Naive thymus-derived CD4-positive, alpha-beta T cell (primary cell): Measurements from ENCODE around the gene ATP5PD. TPM values are rescaled to one million over a fixed set of nuclear protein-coding genes. Genes with fewer than 3 reads are reported as not detected.
"Not testable (repeated sequence)": the region's sequence is repeated elsewhere in the genome, so short reads cannot be mapped to it uniquely, and the experiment has no call there.

Source experiments
- ATAC-seq: fragments of 150-1000 bp; cut with Tn5 transposase; 2 replicates; pipeline ENCODE4 v1.10.0; 2021; ENCODE audit warnings: mild to moderate bottlenecking, moderate library complexity
- CTCF ChIA-PET: fragments of 350-600 bp; sonication (Branson Sonifier 250); formaldehyde crosslinking; loops from one replicate; lab custom pipeline; 2021; ENCODE audit warnings: antibody characterized with exemption; lab: Charles Lee
- POLR2A ChIA-PET: fragments of 350-600 bp; sonication (Branson Sonifier 250); formaldehyde crosslinking; loops from one replicate; lab custom pipeline; 2021; ENCODE audit warnings: antibody characterized with exemption, inconsistent platforms; lab: Charles Lee
- DNase-seq, 9 donors: peaks; one replicate each; pipeline versions ENCODE4 v3.0.0 to v3.0.0-alpha.2; 2020 to 2022; ENCODE audit warnings: mixed read lengths in 1 of 9
- H3K27ac ChIP-seq: one replicate; pipeline ENCODE4 v1.7.0; 2013; ENCODE audit warnings: mild to moderate bottlenecking, low read depth, low read length, moderate library complexity
- H3K27me3 ChIP-seq, 2 donors: one replicate each; pipeline ENCODE4 v1.7.0; 2013; ENCODE audit warnings: low read length in 2 of 2, mild to moderate bottlenecking in 2 of 2, moderate library complexity in 2 of 2; ENCODE audit not compliant: control insufficient read depth in 2 of 2, insufficient read depth in 2 of 2
- H3K36me3 ChIP-seq, 3 experiments: 1 replicate in 2 of 3; 2 replicates in 1 of 3; pipeline ENCODE4 v1.7.0; 2013; ENCODE audit warnings: low read length in 3 of 3, mild to moderate bottlenecking in 3 of 3, moderate library complexity in 1 of 3; ENCODE audit not compliant: insufficient read depth in 3 of 3, control insufficient read depth in 2 of 3
- H3K4me1 ChIP-seq, 2 donors: one replicate each; pipeline ENCODE4 v1.7.0; 2013; ENCODE audit warnings: low read length in 2 of 2, mild to moderate bottlenecking in 2 of 2, moderate library complexity in 1 of 2; ENCODE audit not compliant: control insufficient read depth in 2 of 2, insufficient read depth in 2 of 2
- H3K4me3 ChIP-seq: 2 replicates; pipeline ENCODE4 v1.7.0; 2013; ENCODE audit warnings: mild to moderate bottlenecking, low read length
- H3K9me3 ChIP-seq, 3 experiments: 1 replicate in 2 of 3; 2 replicates in 1 of 3; pipeline ENCODE4 v1.7.0; 2013; ENCODE audit warnings: low read length in 3 of 3; ENCODE audit not compliant: control insufficient read depth in 2 of 3
- H3K27ac Mint-ChIP-seq, 9 donors: one replicate each; pipeline ENCODE4 v1.8.0; 2020 to 2022; ENCODE audit warnings: mixed read lengths in 9 of 9, mild to moderate bottlenecking in 8 of 9, moderate library complexity in 5 of 9, inconsistent platforms in 2 of 9
- H3K27me3 Mint-ChIP-seq, 5 donors: one replicate each; pipeline ENCODE4 v1.8.0; 2021 to 2022; ENCODE audit warnings: mixed read lengths in 5 of 5, mild to moderate bottlenecking in 1 of 5
- H3K36me3 Mint-ChIP-seq, 5 donors: one replicate each; pipeline ENCODE4 v1.8.0; 2020 to 2022; ENCODE audit warnings: mixed read lengths in 5 of 5, mild to moderate bottlenecking in 3 of 5, inconsistent platforms in 1 of 5
- H3K4me1 Mint-ChIP-seq, 7 donors: one replicate each; pipeline ENCODE4 v1.8.0; 2020 to 2022; ENCODE audit warnings: mixed read lengths in 7 of 7, mild to moderate bottlenecking in 3 of 7, inconsistent platforms in 1 of 7
- H3K4me3 Mint-ChIP-seq, 10 donors: one replicate each; pipeline ENCODE4 v1.8.0; 2020 to 2022; ENCODE audit warnings: mild to moderate bottlenecking in 10 of 10, mixed read lengths in 10 of 10, moderate library complexity in 6 of 10, inconsistent platforms in 2 of 10
- H3K9me3 Mint-ChIP-seq, 11 donors: one replicate each; pipeline ENCODE4 v1.8.0; 2020 to 2022; ENCODE audit warnings: mixed read lengths in 11 of 11, mild to moderate bottlenecking in 4 of 11, inconsistent platforms in 1 of 11, moderate library complexity in 1 of 11
- intact Hi-C, 2 donors: fragments of 100-400 bp; cut with micrococcal nuclease; formaldehyde crosslinking; loops; one replicate each; pipeline ENCODE4 v1.15.1; 2023
- polyA plus RNA-seq, 2 donors: library from polyadenylated mRNA; unstranded; fragments of 300-500 nt; fragmentation: Illumina TruSeq; gene quantifications; one replicate each; pipeline ENCODE4 v1.2.3, GENCODE V29; 2021
- total RNA-seq, 6 experiments: library from RNA in 5 of 6; stranded (reverse) in 5 of 6; gene quantifications; 1 replicate in 5 of 6; 2 replicates in 1 of 6; pipeline ENCODE4 v1.2.3 and lab custom pipeline; 2021 to 2026

Gene ATP5PD
- total and polyA plus RNA-seq, 7 experiments from 2014 or later: 113 to 478 (median 167) TPM

DNA sequence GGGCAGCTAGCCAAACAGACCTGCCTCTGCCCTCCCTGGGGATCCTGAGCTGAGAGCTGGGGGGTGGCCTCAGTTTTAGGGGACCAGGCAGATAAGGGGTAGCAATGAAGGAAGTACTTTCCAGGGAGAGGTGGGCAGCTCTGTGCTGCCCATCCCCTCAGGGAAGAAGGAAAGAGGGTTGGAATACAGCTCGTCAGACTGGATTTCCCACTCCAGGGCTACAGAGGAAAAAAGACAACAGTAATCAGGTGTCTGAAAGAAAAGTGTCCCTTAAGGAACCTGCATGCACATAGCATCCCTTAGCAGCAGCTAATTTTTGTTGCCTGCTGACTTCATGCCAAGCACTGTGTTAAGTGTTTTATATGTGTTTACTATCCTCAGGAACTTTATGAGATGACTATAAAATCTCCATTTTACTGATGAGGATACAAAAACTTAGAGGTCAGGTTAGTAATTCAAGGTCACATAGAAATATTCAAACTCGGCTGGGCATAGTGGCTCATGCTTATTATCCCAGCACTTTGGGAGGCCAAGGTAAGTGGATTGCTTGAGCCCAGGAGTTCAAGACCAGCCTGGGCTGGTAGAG is 37.5 kb downstream of the ATP5PD start:
- intact Hi-C loops: no loop called here
- Histone ChIP-seq H3K36me3 (peaks cover 0 to 5% (median 0%) of the 10 kb centered on the region in 3 experiments), H3K9me3 (no peaks in the 10 kb centered on the region), H3K4me3 (no peak overlapping the region), H3K27me3 (no peaks in the 10 kb centered on the region), H3K4me1 (peaks cover 9 to 14% of the 10 kb centered on the region in 2 donors), H3K27ac (no peak overlapping the region)
- Mint-ChIP-seq H3K9me3 (no peaks in the 10 kb centered on the region), H3K4me1 (peaks cover 15 to 27% (median 20%) of the 10 kb centered on the region in 7 donors), H3K27me3 (peaks cover 0 to 5% (median 0%) of the 10 kb centered on the region in 5 donors), H3K4me3 (peak overlapping the region in 1 of 10 donors; percentile 38), H3K27ac (no peak overlapping the region), H3K36me3 (peaks cover 0 to 3% (median 2%) of the 10 kb centered on the region in 5 donors)
- ChIA-PET CTCF (interaction anchor here (0.5 to 5.1 kb wide), 4 partner anchors 22 to 174 kb away, joined by 3 to 42 read pairs (median 4); partner anchors contain the start of gene CDR2L), POLR2A (interaction anchor here (0.7 to 2.8 kb wide), 4 partner anchors 31 to 102 kb away, joined by 3 to 9 read pairs (median 4); partner anchors contain the start of gene HID1)
- ATAC-seq (no peak), DNase-seq (no peak)

DNA sequence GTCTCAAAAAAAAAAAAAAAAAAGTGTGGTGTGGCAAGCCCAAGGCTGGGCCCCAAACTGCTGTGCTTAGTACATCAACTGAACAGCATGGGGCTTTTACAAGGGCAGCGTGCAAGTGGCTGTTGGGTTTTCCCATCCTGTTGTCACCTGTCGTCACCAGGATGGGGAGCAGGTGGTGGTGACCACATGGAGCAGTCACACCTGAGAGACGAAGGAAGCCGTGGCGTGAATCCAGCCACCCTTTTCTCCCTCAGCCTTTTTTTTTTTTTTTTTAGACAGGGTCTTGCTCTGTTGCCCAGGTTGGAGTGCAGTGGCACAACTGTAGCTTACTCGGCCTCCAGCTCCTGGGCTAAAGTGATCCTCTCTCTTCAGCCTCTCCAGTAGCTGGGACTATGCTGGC is 38.4 kb downstream of the ATP5PD start:
- intact Hi-C loops: no loop called here
- no peak overlapping the region for H3K27ac ChIP-seq
- H3K9me3 ChIP-seq: no peaks in the 10 kb centered on the region
- H3K36me3 ChIP-seq: peaks cover 0 to 5% (median 0%) of the 10 kb centered on the region in 3 experiments
- DNase-seq (no peak), ATAC-seq (no peak)
- Mint-ChIP-seq H3K9me3 (no peaks in the 10 kb centered on the region), H3K27ac (no peak overlapping the region), H3K36me3 (no peaks in the 10 kb centered on the region), H3K4me3 (no peak overlapping the region), H3K4me1 (peaks cover 8 to 19% (median 13%) of the 10 kb centered on the region in 7 donors), H3K27me3 (peaks cover 0 to 5% (median 0%) of the 10 kb centered on the region in 5 donors)
- POLR2A ChIA-PET: interaction anchor here (0.7 to 1.2 kb wide), 2 partner anchors 30 to 36 kb away, joined by 3 to 4 read pairs; partner anchors contain the start of gene HID1
- CTCF ChIA-PET: interaction anchor here (0.7 to 4.5 kb wide), 4 partner anchors 21 to 105 kb away, joined by 3 to 18 read pairs (median 3); partner anchors contain the start of gene CDR2L
- H3K27me3 ChIP-seq: no peaks in the 10 kb centered on the region
- H3K4me3 ChIP-seq: no peak overlapping the region
- H3K4me1 ChIP-seq: peaks cover 5 to 10% of the 10 kb centered on the region in 2 donors

GRCh38 chr17:75006653-75007052 is 40.1 kb downstream of the ATP5PD start:
- POLR2A ChIA-PET: interaction anchor here (1.3 to 1.4 kb wide), 2 partner anchors 26 to 144 kb away, joined by 3 to 4 read pairs; no protein-coding TSS in a partner anchor
- H3K27ac Mint-ChIP-seq: peak overlapping the region in 1 of 9 donors; percentile 66

DNA sequence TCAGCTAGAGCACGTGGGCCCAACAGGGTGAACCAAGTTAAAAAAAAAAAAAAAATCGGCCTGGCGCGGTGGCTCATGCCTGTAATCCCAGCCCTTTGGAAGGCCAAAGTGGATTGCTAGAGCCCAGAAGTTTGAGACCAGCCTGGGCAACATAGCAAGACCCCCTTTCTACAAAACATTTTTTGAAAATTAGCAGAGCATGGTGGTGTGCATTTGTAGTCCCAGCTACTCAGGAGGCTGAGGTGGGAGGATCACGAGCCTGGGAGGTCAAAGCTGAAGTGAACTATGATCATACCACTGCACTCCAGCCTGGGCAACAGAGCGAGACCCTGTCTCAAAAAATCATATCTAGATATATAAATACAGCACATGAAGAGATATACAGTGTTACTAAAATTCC is 40.7 kb downstream of the ATP5PD start:
- not testable (repeated sequence) for H3K4me3 ChIP-seq, H3K36me3 ChIP-seq, H3K4me1 ChIP-seq, H3K9me3 ChIP-seq, H3K27ac ChIP-seq, H3K9me3 Mint-ChIP-seq, DNase-seq, H3K4me3 Mint-ChIP-seq, ATAC-seq, H3K27me3 Mint-ChIP-seq, H3K36me3 Mint-ChIP-seq, H3K27me3 ChIP-seq, H3K4me1 Mint-ChIP-seq
- ChIA-PET CTCF (interaction anchor here (0.6 to 4.5 kb wide), 3 partner anchors 9 to 45 kb away, joined by 3 to 18 read pairs (median 4); no protein-coding TSS in a partner anchor), POLR2A (interaction anchor here (1.3 to 1.4 kb wide), 2 partner anchors 26 to 144 kb away, joined by 3 to 4 read pairs; no protein-coding TSS in a partner anchor)
- intact Hi-C loops: loop anchor here (1.0 kb wide), 1 partner anchor 45 kb away; no protein-coding TSS in a partner anchor
- H3K27ac Mint-ChIP-seq: peak overlapping the region in 1 of 9 donors; percentile 66

More at GRCh38 chr17:75006653-75007052, 40.1 kb downstream of the ATP5PD start:
- no peak for ATAC-seq
- Histone ChIP-seq H3K27ac (no peak overlapping the region), H3K9me3 (no peaks in the 10 kb centered on the region), H3K27me3 (no peaks in the 10 kb centered on the region), H3K4me1 (no peaks in the 10 kb centered on the region), H3K36me3 (no peaks in the 10 kb centered on the region), H3K4me3 (no peak overlapping the region)
- H3K27me3 Mint-ChIP-seq: peaks cover 0 to 5% (median 0%) of the 10 kb centered on the region in 5 donors
- CTCF ChIA-PET: interaction anchor here (0.6 to 4.5 kb wide), 4 partner anchors 10 to 58 kb away, joined by 3 to 18 read pairs (median 4); no protein-coding TSS in a partner anchor
- no peaks in the 10 kb centered on the region for H3K9me3 Mint-ChIP-seq
- H3K36me3 Mint-ChIP-seq: no peaks in the 10 kb centered on the region
- H3K4me1 Mint-ChIP-seq: peaks cover 0 to 5% (median 0%) of the 10 kb centered on the region in 7 donors
- no peak overlapping the region for H3K4me3 Mint-ChIP-seq
- intact Hi-C loops: loop anchor here (1.0 kb wide), 1 partner anchor 45 kb away; no protein-coding TSS in a partner anchor
- no peak for DNase-seq

DNA sequence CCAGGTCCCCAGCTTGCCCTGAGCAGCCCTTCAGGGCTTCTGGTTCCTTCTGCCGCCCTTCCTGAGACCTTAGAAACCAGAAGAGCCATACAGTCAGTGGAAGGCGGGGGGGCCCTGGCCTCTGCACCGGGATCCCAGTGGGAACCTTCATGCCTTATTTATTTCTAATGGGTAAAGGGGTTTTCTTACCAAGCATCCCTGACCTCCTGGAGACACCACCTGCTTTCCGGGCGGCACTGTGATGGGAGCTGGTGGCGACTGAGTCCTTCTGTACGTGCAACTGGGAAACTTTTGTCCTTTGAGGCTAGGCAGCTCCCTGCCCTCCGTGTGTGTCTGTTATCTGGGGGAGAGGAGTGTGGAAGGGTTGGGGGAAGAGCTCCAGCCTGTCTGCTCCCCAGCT is 41.5 kb downstream of the ATP5PD start:
- Histone ChIP-seq H3K36me3 (no peaks in the 10 kb centered on the region), H3K4me3 (no peak overlapping the region), H3K9me3 (no peaks in the 10 kb centered on the region), H3K27ac (no peak overlapping the region), H3K27me3 (no peaks in the 10 kb centered on the region), H3K4me1 (no peaks in the 10 kb centered on the region)
- no peaks in the 10 kb centered on the region for H3K4me1 Mint-ChIP-seq
- intact Hi-C loops: no loop called here
- H3K4me3 Mint-ChIP-seq: no peak overlapping the region
- ChIA-PET CTCF (interaction anchor here (0.6 to 4.5 kb wide), 4 partner anchors 9 to 54 kb away, joined by 3 to 18 read pairs (median 4); no protein-coding TSS in a partner anchor), POLR2A (interaction anchor here (0.6 to 0.7 kb wide), 2 partner anchors 30 to 294 kb away, joined by 3 read pairs; no protein-coding TSS in a partner anchor)
- H3K27me3 Mint-ChIP-seq: peaks cover 0 to 5% (median 0%) of the 10 kb centered on the region in 5 donors
- DNase-seq (no peak), ATAC-seq (no peak)
- H3K9me3 Mint-ChIP-seq: no peaks in the 10 kb centered on the region
- no peaks in the 10 kb centered on the region for H3K36me3 Mint-ChIP-seq
- H3K27ac Mint-ChIP-seq: no peak overlapping the region

DNA sequence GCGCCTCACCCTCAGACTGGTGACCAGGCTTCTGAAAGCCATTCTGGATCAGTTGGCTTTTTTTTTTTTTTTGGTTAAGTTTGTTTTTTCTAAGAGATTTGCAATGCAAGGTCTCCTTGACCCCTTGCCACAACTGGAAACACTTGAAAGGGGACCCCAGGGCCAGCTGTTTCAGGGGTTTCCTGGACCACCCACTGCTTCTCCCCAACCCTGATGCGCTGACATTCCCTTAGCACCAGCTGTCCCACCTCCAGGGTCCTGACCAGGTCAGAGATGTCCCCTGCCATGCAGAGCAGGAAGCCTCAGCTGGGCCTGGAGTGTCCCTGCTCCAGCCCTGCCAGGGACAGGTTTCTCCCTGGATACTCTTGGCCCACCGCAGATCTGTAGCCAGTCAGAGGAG is 42.4 kb downstream of the ATP5PD start:
- Histone ChIP-seq H3K36me3 (no peaks in the 10 kb centered on the region), H3K4me1 (no peaks in the 10 kb centered on the region), H3K4me3 (no peak overlapping the region), H3K27me3 (no peaks in the 10 kb centered on the region), H3K27ac (no peak overlapping the region), H3K9me3 (no peaks in the 10 kb centered on the region)
- ChIA-PET CTCF (interaction anchor here (1.0 to 4.5 kb wide), 2 partner anchors 43 to 110 kb away, joined by 3 to 18 read pairs; no protein-coding TSS in a partner anchor), POLR2A (interaction anchor here (0.5 to 0.7 kb wide), 4 partner anchors 31 to 709 kb away, joined by 3 to 5 read pairs (median 3); no protein-coding TSS in a partner anchor)
- Mint-ChIP-seq H3K27ac (no peak overlapping the region), H3K4me3 (no peak overlapping the region), H3K9me3 (no peaks in the 10 kb centered on the region), H3K36me3 (no peaks in the 10 kb centered on the region), H3K27me3 (peaks cover 0 to 5% (median 0%) of the 10 kb centered on the region in 5 donors), H3K4me1 (no peaks in the 10 kb centered on the region)
- DNase-seq (no peak), ATAC-seq (no peak)
- intact Hi-C loops: no loop called here
